ENCODE results near the gene ZFYVE27.

ZFYVE27 gene

GRCh38 chr10:97798958-97799610 is 62.2 kb downstream of the ZFYVE27 start:
- DNase-seq, result no peak

- DNase-seq, result no peak
Measured at GRCh38 chr10:97800474-97800873, 63.5 kb downstream of the ZFYVE27 start.

GRCh38 chr10:97801422-97801821 is 64.5 kb downstream of the ZFYVE27 start:
- no peak for DNase-seq

- DNase-seq, result no peak
Measured at GRCh38 chr10:97805096-97805884, 68.4 kb downstream of the ZFYVE27 start.

DNA sequence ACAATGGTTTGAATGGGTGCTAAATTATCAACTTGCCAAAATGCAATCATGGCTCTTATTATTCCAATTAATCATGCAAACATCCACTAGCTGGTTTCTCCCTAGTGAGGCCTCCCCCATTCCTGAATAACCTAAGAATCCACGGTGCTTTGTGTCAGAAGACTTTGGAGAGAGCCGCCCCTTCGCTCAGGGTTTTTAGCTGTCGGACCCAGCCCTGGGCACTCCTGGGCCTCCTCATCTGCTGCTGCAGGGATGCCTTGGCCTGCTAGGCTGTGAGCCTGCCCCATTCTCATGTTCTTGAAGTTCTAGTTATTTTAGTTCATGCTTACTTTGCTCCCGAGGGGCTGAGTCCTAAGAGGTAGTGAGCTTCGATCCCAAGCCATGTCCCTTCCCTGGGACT is 69.0 kb downstream of the ZFYVE27 start:
- no peak for DNase-seq

GRCh38 chr10:97810446-97810845 is 73.5 kb downstream of the ZFYVE27 start:
- DNase-seq, result no peak

All from GDM1 (cell line).